Fibroblast of the aortic adventitia (primary cell): ENCODE data around the gene PLA2G4F. TPM values are rescaled to one million over a fixed set of nuclear protein-coding genes. Genes with fewer than 3 reads are reported as not detected.

ENCODE experiments used
- DNase-seq: peaks from one replicate; pipeline ENCODE4 v3.0.0-alpha.2; 2010; ENCODE audit warnings: low read depth
- H3K4me3 ChIP-seq: 2 replicates; pipeline ENCODE4 v1.5.1; 2011; ENCODE audit warnings: low read depth, mild to moderate bottlenecking, control low read depth, low read length, moderate library complexity
- total RNA-seq: library from RNA; depleted of rRNA; stranded (reverse); fragments of >200 nt; gene quantifications from 2 replicates; pipeline ENCODE4 v1.2.3, GENCODE V29; 2012; ENCODE audit warnings: low replicate concordance
- TF ChIP-seq, protein P1 (sequence below): IDR thresholded peaks from 2 replicates; pipeline ENCODE4 v1.5.1; 2011; ENCODE audit warnings: mild to moderate bottlenecking, low read length, control low read depth, inconsistent platforms; ENCODE audit not compliant: insufficient read depth

Gene PLA2G4F
- total RNA-seq, 1 donor = not detected

DNA sequence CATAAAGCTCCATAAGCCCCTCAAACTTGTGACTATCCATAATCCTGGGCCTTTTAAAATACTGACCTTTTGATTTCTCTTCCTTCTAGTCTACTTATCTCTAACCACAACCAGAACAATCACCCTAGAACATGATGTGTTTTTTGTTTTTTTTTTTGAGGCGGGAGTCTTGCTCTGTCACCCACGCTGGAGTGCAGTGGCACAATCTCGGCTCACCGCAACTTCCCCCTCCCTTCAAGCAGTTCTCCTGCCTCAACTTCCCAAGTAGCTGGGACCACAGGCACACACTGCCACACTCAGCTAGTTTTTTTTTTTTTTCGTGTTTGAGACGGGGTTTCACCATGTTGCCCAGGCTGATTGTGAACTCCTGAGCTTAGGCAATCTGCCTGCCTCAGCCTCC lies 26.5 kb upstream of the PLA2G4F start:
- H3K4me3 ChIP-seq = no peak overlapping the region
- no peak for DNase-seq
- TF ChIP-seq, protein P1, sequence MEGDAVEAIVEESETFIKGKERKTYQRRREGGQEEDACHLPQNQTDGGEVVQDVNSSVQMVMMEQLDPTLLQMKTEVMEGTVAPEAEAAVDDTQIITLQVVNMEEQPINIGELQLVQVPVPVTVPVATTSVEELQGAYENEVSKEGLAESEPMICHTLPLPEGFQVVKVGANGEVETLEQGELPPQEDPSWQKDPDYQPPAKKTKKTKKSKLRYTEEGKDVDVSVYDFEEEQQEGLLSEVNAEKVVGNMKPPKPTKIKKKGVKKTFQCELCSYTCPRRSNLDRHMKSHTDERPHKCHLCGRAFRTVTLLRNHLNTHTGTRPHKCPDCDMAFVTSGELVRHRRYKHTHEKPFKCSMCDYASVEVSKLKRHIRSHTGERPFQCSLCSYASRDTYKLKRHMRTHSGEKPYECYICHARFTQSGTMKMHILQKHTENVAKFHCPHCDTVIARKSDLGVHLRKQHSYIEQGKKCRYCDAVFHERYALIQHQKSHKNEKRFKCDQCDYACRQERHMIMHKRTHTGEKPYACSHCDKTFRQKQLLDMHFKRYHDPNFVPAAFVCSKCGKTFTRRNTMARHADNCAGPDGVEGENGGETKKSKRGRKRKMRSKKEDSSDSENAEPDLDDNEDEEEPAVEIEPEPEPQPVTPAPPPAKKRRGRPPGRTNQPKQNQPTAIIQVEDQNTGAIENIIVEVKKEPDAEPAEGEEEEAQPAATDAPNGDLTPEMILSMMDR = no peak

DNA sequence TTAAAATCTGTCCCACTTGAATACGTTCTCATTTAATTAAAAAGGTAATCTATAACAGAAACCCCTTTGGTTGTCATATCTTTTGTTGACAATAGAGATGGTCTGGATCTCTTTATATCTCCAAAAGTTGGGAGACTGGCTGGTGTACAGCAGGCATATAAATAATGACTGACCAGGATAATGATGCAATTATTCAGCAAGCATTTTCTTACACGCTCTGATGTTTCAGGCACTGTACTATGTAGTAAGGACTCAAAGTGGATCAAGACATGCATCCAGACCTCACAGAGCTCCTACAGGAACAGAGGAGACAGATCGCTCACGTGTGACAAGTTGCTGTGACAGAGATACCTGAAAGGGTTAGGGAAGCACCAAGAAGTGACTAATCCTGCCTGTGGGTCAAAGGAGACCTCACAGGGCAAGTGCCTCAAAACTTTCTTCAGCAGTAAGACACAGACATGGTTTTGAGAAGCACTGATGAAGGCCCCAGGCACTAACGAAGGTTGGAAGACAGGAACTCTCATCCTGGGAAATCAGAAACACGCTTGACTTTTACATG lies 26.0 kb upstream of the PLA2G4F start:
- no peak for DNase-seq
- H3K4me3 ChIP-seq = no peak overlapping the region
- TF ChIP-seq, protein P1 = no peak

DNA sequence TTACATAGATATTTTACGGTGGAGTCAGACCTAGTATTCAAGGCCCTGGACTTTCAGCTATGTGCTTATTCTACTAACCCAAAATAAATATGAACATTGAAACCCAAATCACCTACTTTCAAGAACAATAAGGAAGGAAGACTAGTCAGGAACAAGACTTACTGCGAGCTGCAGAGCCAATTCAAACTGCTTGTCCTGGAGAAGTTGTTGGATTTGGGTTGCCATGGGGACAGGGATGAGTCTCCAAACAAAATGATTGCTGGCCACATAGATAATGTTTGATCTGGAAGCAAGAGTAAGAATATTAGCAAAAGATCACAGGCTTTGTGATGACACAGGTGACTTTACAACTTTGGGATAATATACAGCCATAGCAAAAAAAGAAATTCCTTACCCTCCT lies 21.6 kb upstream of the PLA2G4F start:
- TF ChIP-seq, protein P1 = no peak
- no peak for DNase-seq

DNA sequence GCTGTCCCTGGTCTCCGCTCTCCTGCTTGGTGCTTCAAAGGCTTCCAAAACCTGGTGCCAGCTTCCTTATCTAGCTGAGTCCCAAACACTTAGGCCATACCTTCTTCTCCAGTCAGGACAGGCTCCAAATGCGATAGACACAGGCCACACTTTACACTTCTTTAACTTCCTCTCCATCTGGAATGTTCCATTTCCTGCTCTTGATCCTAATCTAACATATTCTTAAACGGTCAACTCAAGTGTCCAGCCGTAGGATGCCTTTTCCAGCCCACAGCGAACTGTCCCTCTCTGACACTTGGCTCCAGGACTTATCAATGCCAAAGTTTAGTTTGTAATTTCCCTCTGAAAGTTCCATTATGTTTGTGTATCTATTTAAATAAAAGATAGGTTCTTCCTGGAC lies 19.2 kb upstream of the PLA2G4F start:
- no peak for DNase-seq
- no peak overlapping the region for H3K4me3 ChIP-seq
- TF ChIP-seq, protein P1 = no peak

More for the DNA sequence above, 21.6 kb upstream of the PLA2G4F start:
- H3K4me3 ChIP-seq = no peak overlapping the region

DNA sequence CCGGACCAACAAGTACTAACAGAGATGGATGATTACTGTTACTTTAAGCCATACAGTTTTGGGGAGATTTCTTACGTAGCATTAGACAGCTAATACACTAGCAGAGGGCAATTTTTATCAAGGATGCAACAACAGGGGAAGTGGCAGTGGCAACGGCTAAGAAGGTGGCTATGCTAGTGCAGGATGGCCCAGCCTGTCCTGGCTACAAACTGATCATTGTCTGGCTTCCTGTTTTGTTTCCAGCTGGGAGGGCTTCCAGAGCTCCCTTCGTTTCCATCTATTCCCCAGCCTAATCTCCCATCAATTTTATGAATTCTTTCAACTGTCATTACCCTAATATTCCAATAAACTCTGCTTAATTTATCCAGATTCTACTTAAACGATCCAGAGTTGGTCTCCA lies 16.0 kb upstream of the PLA2G4F start:
- no peak for DNase-seq
- TF ChIP-seq, protein P1 = no peak
- H3K4me3 ChIP-seq = no peak overlapping the region

DNA sequence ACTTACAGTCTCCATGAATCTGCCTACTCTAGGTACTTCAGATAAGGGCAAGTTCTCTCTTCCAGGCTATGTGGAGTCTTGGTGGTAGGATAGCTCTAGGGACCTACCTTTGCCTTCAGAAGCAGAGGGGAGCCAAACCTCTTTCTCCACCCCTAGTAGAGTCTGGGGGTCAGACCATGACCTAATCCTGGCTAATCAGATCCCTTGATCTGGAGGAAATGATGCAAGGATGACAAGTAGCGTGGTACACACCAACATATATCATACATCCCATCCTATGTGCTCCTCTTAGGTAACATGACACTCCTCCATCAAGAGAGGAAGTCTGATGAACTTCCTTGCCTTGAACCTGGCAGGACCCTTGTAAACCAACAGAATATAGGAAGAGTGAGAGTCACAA lies 15.4 kb upstream of the PLA2G4F start:
- TF ChIP-seq, protein P1 = no peak
- no peak for DNase-seq
- no peak overlapping the region for H3K4me3 ChIP-seq

DNA sequence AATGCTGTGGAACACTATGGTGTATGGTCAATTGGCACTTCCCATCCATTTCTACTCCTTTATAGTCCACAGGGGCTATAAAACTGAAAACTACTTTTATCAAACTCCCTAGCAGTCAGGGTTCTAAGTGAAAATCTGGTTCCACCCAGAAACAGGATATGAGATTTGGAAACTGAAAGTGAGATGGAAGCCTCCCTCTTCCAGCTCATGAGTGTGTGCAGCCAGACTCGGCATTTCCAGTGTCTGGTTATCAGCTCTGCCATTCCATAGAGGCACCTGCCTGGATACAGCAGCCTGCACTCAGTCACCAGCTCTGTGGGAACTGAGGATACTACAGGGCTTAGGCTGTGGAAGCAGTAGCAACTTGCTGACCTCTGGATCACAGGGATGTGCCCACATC lies 14.7 kb upstream of the PLA2G4F start:
- no peak for DNase-seq
- TF ChIP-seq, protein P1 = no peak
- H3K4me3 ChIP-seq = no peak overlapping the region
